NCI-H460 (cell line): ENCODE results near the gene HK2. TPM values are rescaled to one million over a fixed set of nuclear protein-coding genes. Genes with fewer than 3 reads are reported as not detected.

Experiments used
- DNase-seq: peaks from one replicate; pipeline ENCODE4 v3.0.0-alpha.2; 2016; ENCODE audit warnings: low read depth; ENCODE audit errors: extremely low read depth
- total RNA-seq: library from RNA; depleted of rRNA; stranded (reverse); fragments of >200 nt; shearing (Covaris generic); gene quantifications from 2 replicates; pipeline ENCODE4 v1.2.3, GENCODE V29; 2014; rRNA removed

Gene HK2
- total RNA-seq, 1 experiment from 2014 or later, result 12.5 TPM

GRCh38 chr2:74924463-74925265 is 90.7 kb downstream of the HK2 start:
- DNase-seq, result no peak

- DNase-seq, result no peak
These were observed 91.4 kb downstream of the HK2 start for GRCh38 chr2:74925361-74925786.

- DNase-seq, result no peak
These were observed 93.7 kb downstream of the HK2 start for GRCh38 chr2:74927621-74928020.

- no peak for DNase-seq
These were observed 97.0 kb downstream of the HK2 start for GRCh38 chr2:74930811-74931486.

- no peak for DNase-seq
These were observed 98.0 kb downstream of the HK2 start for GRCh38 chr2:74931940-74932339.

GRCh38 chr2:74935975-74936391 is 102.1 kb downstream of the HK2 start:
- DNase-seq, result no peak

GRCh38 chr2:74937221-74937880 is 103.4 kb downstream of the HK2 start:
- no peak for DNase-seq

GRCh38 chr2:74938264-74938663 is 104.3 kb downstream of the HK2 start:
- no peak for DNase-seq

- DNase-seq, result no peak
These were observed 106.2 kb downstream of the HK2 start for GRCh38 chr2:74939919-74940812.

- no peak for DNase-seq
These were observed 107.4 kb downstream of the HK2 start for GRCh38 chr2:74941284-74941683.

- DNase-seq, result no peak
These were observed 108.3 kb downstream of the HK2 start for GRCh38 chr2:74942263-74942662.

Other genes starting within 250 kb of the HK2 start
- not detected in 2 replicates for gene M1AP, start 185.8 kb upstream of the HK2 start, total RNA-seq
- 6.4 and 7.1 TPM in 2 replicates for gene SEMA4F, start 179.9 kb upstream of the HK2 start, total RNA-seq
- gene POLE4, start 124.5 kb downstream of the HK2 start, total RNA-seq, result 41.5 and 55.2 TPM in 2 replicates